Heart right ventricle (tissue), 16 donors: ENCODE data around the gene CHST13. TPM values are rescaled to one million over a fixed set of nuclear protein-coding genes. Genes with fewer than 3 reads are reported as not detected.
A peak's percentile ranks its signal among the peaks of the same experiment; 100 is the strongest.
"Not testable (repeated sequence)": the region's sequence is repeated elsewhere in the genome, so short reads cannot be mapped to it uniquely, and the experiment has no call there.

Experiments used
- ATAC-seq, 8 donors: fragments of 200-7000 bp; cut with Tn5 transposase; one replicate each; pipeline ENCODE4 v1.9.1; 2020; ENCODE audit warnings: mild to moderate bottlenecking in 8 of 8, moderate library complexity in 8 of 8, moderate number of reproducible peaks in 1 of 8
- DNase-seq, 2 donors: peaks; one replicate each; pipeline ENCODE4 v3.0.0-alpha.2; 2020
- H3K27ac ChIP-seq, 10 donors: fragments of 200-600 bp; sonication (generic) in 2 of 10; one replicate each; pipeline versions ENCODE4 v1.5.0 to v1.8.0; 2020 to 2022; ENCODE audit warnings: mild to moderate bottlenecking in 3 of 10
- H3K27me3 ChIP-seq, 7 donors: fragments of 200-600 bp; one replicate each; pipeline ENCODE4 v1.8.0; 2021 to 2022; ENCODE audit warnings: mild to moderate bottlenecking in 2 of 7
- H3K36me3 ChIP-seq, 9 donors: fragments of 200-600 bp; sonication (generic) in 1 of 9; one replicate each; pipeline versions ENCODE4 v1.5.0 to v1.8.0; 2020 to 2022; ENCODE audit warnings: mild to moderate bottlenecking in 2 of 9
- H3K4me1 ChIP-seq, 9 donors: fragments of 200-600 bp; sonication (generic) in 1 of 9; one replicate each; pipeline versions ENCODE4 v1.5.0 to v1.8.0; 2020 to 2022; ENCODE audit warnings: mild to moderate bottlenecking in 4 of 9
- H3K4me3 ChIP-seq, 10 donors: fragments of 200-600 bp; sonication (generic) in 2 of 10; one replicate each; pipeline versions ENCODE4 v1.5.0 to v1.8.0; 2020 to 2022; ENCODE audit warnings: mild to moderate bottlenecking in 7 of 10, moderate library complexity in 2 of 10
- H3K9me3 ChIP-seq, 11 donors: fragments of 200-600 bp in 10 of 11; sonication (generic) in 2 of 11; one replicate each; pipeline versions ENCODE4 v1.5.0 to v1.8.0; 2013 to 2022; ENCODE audit warnings: mild to moderate bottlenecking in 2 of 11, control low read depth in 1 of 11, moderate library complexity in 1 of 11
- WGBS, 2 donors: extraction: QIAGEN DNeasy Blood & Tissue Kit; methylation state at CpG; one replicate each; pipeline ENCODE4 v1.1.7; 2013; ENCODE audit warnings: inconsistent platforms in 1 of 2; 5-methylcytosine and 5-hydroxymethylcytosine counted together
- intact Hi-C, 10 donors: fragments of 100-400 bp; cut with DNase I; formaldehyde crosslinking; loops; one replicate each; pipeline versions ENCODE4 v1.11.1 to v1.14.2; 2022
- polyA plus RNA-seq, 2 donors: library from polyadenylated mRNA; stranded (reverse); fragments of 200-250 nt; gene quantifications; one replicate each; pipeline ENCODE4 v1.2.3, GENCODE V29; 2013
- total RNA-seq, 10 donors: library from RNA; stranded (reverse); fragmentation: NEBNext Ultra II Directional in 3 of 10; extraction: Animal tissue kit (Norgen Biotek cat#: 25700) in 3 of 10; gene quantifications; one replicate each; pipeline versions ENCODE4 v1.2.1 to v1.2.4, GENCODE V29; 2021 to 2023
- TF ChIP-seq, protein P1 (sequence below), 9 donors: fragments of 200-600 bp; sonication (generic) in 2 of 9; IDR thresholded peaks; one replicate each; pipeline versions ENCODE4 v1.5.0 to v1.8.0; 2021 to 2022; ENCODE audit warnings: antibody characterized with exemption in 9 of 9, mild to moderate bottlenecking in 5 of 9, moderate library complexity in 1 of 9
- donor health status: Arrhythmogenic right ventricular cardiomyopathy.
- donor health status: ischemic (EF 13 %, LVEDD 7.1; RV severe dilation, severe dysfunction).
- donor health status: healthy with polysubstance abuse.
- donor health status: DM: no; HTN: yes; CAD: no.
- donor health status: DM: no; HTN: no; CAD: no.
- donor health status: ischemic (EF 25% LVEDD 6.9; RV normal size, moderate dysfunction).
- donor health status: ischemic (EF 25% LVEDD 5.7; RV mildly dilated, moderate dysfunction).
- donor health status: healthy.
- donor health status: DM: yes; HTN: yes; CAD: no.
- donor health status: Ischemic cardiomyopathy.
- donor health status: ischemic (EF 35%, LVEDD 5.7; RV mildly dilated, moderate dysfunction).
- donor health status: nonischemic (EF 11% LVEDD 7.7; RV severe dilation, severe dysfunction).
- donor health status: DM: yes; HTN: yes; CAD: no.
- donor health status: PGD.
- donor health status: ischemic (EF 29% LVEDD 5.4; RV normal size, mild dysfunction).
- donor health status: nonischemic (EF 23%, LVEDD 6.1; RV moderate dilation, normal function).

CHST13 gene
- total and polyA plus RNA-seq, 12 donors: 0.12 to 1.2 (median 0.43) TPM

DNA sequence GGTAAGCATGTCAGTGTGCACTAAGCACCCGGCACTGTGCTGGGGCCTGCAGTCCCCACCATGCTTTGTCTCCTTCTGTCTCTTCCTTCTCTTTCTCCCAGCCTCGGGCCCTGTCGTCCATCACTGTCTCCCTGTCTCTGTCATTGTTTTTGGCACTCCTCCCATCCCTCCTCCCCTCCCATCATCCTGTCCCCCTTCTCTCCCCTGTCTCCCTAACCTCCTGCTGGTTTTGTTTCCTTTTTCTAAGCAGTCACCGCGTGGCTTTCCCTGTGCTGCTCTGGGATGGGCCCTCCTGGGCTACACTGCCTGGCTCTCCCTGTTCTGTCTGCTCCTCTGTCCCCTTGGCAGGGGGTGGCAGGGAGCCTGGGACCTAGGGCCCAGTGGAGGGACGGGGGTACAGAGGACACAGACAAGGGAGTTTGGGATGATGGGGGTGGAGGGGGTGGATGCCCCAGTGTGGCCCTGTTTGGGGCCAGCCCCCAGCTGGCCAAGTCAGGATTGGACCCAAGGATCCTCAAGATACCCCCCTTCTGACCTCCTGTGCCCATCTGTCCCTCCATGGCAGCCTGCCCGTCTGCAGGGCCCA lies 5.7 kb downstream of the CHST13 start:
- WGBS, 2 donors: 51 to 62% methylated on average over 7 of the region's 7 CpGs
- H3K4me3 ChIP-seq: no peak overlapping the region
- peaks cover 0 to 8% (median 0%) of the 10 kb centered on the region in 7 donors for H3K27me3 ChIP-seq
- no peak for DNase-seq
- peak overlapping the region in 8 of 10 donors; percentile 6 to 80 (median 60) for H3K27ac ChIP-seq
- H3K4me1 ChIP-seq: peaks cover 0 to 39% (median 24%) of the 10 kb centered on the region in 9 donors
- intact Hi-C loops: loop anchor here in 6 of 10 donors (5.0 to 10.0 kb wide), 4 partner anchors 38 to 1015 kb away; no protein-coding TSS in a partner anchor
- peak in 4 of 8 donors; percentile 3 to 16 (median 10) for ATAC-seq
- H3K9me3 ChIP-seq: no peaks in the 10 kb centered on the region
- TF ChIP-seq, protein P1, sequence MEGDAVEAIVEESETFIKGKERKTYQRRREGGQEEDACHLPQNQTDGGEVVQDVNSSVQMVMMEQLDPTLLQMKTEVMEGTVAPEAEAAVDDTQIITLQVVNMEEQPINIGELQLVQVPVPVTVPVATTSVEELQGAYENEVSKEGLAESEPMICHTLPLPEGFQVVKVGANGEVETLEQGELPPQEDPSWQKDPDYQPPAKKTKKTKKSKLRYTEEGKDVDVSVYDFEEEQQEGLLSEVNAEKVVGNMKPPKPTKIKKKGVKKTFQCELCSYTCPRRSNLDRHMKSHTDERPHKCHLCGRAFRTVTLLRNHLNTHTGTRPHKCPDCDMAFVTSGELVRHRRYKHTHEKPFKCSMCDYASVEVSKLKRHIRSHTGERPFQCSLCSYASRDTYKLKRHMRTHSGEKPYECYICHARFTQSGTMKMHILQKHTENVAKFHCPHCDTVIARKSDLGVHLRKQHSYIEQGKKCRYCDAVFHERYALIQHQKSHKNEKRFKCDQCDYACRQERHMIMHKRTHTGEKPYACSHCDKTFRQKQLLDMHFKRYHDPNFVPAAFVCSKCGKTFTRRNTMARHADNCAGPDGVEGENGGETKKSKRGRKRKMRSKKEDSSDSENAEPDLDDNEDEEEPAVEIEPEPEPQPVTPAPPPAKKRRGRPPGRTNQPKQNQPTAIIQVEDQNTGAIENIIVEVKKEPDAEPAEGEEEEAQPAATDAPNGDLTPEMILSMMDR (IDR thresholded peaks at IDR 0.05): no peak
- H3K36me3 ChIP-seq: no peaks in the 10 kb centered on the region

DNA sequence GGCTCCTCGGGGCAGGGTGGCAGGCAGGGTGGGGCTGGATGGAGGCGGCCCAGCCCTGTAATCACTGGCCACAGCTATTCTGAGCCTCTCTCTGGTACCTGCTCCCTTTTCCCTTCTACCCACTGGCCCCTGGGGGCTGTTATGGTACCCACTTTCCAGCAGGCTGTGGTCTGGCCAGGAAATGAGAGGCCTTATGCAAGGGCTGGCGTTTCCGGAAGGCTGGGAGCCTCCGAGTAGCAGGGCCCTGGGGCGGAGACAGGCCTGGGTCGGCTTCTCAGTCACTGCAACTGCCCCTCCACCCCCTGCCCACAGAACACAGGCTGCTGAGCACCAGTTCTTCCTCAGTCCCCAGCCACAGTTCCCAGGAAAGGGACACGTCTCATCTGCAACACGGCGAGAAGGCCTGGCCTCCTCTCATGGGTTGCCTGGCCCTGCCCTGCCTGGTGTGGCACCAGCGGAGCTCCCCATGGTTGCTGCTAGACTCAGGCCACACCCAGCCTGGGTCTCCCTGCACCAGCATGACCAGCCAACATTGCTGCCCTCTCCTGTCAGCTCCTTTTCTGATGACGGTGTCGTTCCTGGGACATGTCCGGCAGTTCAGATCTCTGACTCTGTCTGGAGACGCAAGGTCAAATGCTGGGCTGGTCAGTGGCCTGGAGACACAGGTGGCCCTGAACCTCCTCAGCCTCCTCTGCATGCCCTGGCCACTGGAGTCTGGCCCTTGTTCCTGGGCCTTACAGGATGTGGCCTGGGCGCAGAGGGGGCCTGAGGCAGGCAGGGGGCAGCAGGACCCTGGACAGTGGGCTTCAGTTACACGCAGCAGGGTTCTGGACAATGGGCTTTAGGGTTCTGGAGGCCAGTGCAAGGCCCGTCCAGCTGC lies 6.5 kb downstream of the CHST13 start:
- peak in 1 of 2 donors; percentile 37 for DNase-seq
- peak; percentile 44 to 64 (median 56) for ATAC-seq
- 73 to 76% methylated on average over 18 of the region's 18 CpGs for WGBS, 2 donors
- no peak overlapping the region for H3K4me3 ChIP-seq
- no peaks in the 10 kb centered on the region for H3K36me3 ChIP-seq
- H3K27ac ChIP-seq: peak overlapping the region in 8 of 10 donors; percentile 6 to 80 (median 57)
- no peaks in the 10 kb centered on the region for H3K9me3 ChIP-seq
- intact Hi-C loops: no loop called here
- TF ChIP-seq, protein P1 (IDR thresholded peaks at IDR 0.05): peak in 1 of 9 donors; percentile 11
- peaks cover 0 to 2% (median 0%) of the 10 kb centered on the region in 7 donors for H3K27me3 ChIP-seq
- H3K4me1 ChIP-seq: peaks cover 0 to 39% (median 24%) of the 10 kb centered on the region in 9 donors

DNA sequence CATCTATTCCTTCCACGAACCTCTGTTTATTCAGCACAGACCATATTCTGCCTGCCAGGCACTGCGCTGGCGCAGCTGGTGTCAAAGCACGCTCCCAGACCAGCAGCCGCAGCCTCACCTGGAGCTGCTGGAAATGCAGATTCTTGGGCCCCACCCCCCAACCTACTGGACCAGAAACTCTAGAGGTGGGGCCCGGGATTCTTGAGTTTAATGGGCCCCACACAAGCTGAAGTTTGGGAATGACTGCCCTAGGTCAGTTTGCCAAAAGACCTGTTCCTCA lies 7.0 kb downstream of the CHST13 start:
- no peak for ATAC-seq
- H3K27ac ChIP-seq: peak overlapping the region in 1 of 10 donors; percentile 80
- no peaks in the 10 kb centered on the region for H3K27me3 ChIP-seq
- TF ChIP-seq, protein P1 (IDR thresholded peaks at IDR 0.05): no peak
- no peak for DNase-seq
- no peak overlapping the region for H3K4me3 ChIP-seq
- no peaks in the 10 kb centered on the region for H3K36me3 ChIP-seq
- peaks cover 0 to 39% (median 24%) of the 10 kb centered on the region in 9 donors for H3K4me1 ChIP-seq
- no peaks in the 10 kb centered on the region for H3K9me3 ChIP-seq
- intact Hi-C loops: no loop called here
- WGBS, 2 donors: 88 to 92% methylated on average over 6 of the region's 6 CpGs

DNA sequence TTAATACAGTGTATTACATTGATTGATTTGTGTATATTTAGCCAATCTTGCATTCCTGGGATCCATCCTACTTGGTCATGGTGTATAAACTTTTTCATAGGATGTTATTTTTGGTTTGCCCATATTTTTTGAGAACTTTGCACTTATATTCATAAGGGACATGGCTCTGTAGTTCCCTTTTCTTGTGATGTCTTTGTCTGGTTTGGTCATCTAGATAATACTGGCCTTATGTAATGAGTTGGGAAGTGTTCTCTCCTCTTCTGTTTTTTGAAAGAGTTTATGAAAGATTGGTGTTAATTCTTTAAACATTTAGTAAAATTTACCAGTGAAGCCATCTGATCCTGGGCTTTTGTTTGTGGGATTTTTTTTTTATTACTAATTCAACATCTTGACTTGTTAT lies 9.6 kb downstream of the CHST13 start:
- TF ChIP-seq, protein P1 (IDR thresholded peaks at IDR 0.05): no peak
- Histone ChIP-seq H3K4me3 (no peak overlapping the region), H3K4me1 (peaks cover 0 to 30% (median 22%) of the 10 kb centered on the region in 9 donors), H3K27me3 (peaks cover 0 to 11% (median 0%) of the 10 kb centered on the region in 7 donors), H3K27ac (no peak overlapping the region), H3K9me3 (no peaks in the 10 kb centered on the region), H3K36me3 (no peaks in the 10 kb centered on the region)
- ATAC-seq (no peak), DNase-seq (no peak)
- intact Hi-C loops: no loop called here

DNA sequence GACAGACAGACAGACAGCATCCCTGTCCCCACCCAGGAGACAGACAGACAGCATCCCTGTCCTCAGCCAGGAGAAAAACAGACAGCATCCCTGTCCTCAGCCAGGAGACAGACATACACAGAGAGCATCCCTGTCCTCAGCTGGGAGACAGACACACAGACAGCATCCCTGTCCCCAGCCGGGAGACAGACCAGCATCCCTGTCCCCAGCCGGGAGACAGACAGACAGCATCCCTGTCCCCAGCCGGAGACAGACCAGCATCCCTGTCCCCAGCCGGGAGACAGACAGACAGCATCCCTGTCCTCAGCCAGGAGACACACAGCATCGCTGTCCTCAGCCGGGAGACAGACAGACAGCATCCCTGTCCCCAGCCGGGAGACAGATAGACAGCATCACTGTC lies 10.8 kb downstream of the CHST13 start:
- WGBS, 2 donors: 84 to 87% methylated on average over 7 of the region's 7 CpGs
- DNase-seq, ATAC-seq, intact Hi-C loops, H3K9me3 ChIP-seq, H3K27ac ChIP-seq, H3K36me3 ChIP-seq, H3K4me3 ChIP-seq: not testable (repeated sequence)
- peaks cover 0 to 18% (median 11%) of the 10 kb centered on the region in 9 donors for H3K4me1 ChIP-seq
- peaks cover 0 to 11% (median 0%) of the 10 kb centered on the region in 7 donors for H3K27me3 ChIP-seq
